NCI-H2029 (cell line): Measurements from ENCODE around the gene PNPLA6.
A peak's percentile ranks its signal among the peaks of the same experiment; 100 is the strongest.

ENCODE experiments used
- DNase-seq: peaks from one replicate; lab custom pipeline; 2025; lab: John Stamatoyannopoulos, UW

The PNPLA6 gene

GRCh38 chr19:7515645-7516151 lies 19.8 kb upstream of the PNPLA6 start, which contains the start of gene ZNF358:
TSS of gene ZNF358 (plus strand) at chr19:7516103. CDS start at chr19:7519243, 3,140 bp downstream.
- DNase-seq, result peak; percentile 60

GRCh38 chr19:7516333-7516732 lies 19.2 kb upstream of the PNPLA6 start:
- DNase-seq, result no peak

DNA sequence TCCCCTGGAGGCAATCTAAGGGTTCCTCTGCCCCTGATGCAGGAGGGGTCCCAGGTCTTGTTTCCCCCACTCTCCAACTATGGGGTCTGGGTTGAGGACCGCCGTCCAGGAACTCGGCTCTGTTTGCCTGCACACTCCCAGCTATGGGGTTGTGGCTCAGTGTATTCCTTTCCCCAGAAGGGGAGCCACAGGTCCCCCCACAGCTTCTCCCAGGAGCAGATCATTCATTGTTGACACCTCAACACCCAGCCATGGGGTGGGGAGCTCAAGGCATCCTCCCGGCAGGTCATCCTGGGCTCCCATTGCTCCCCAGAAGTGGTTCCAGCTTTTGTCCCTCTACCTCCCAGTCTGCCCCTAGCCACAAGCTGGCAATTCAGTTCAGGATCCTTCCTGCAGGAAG lies 18.6 kb upstream of the PNPLA6 start:
- no peak for DNase-seq

DNA sequence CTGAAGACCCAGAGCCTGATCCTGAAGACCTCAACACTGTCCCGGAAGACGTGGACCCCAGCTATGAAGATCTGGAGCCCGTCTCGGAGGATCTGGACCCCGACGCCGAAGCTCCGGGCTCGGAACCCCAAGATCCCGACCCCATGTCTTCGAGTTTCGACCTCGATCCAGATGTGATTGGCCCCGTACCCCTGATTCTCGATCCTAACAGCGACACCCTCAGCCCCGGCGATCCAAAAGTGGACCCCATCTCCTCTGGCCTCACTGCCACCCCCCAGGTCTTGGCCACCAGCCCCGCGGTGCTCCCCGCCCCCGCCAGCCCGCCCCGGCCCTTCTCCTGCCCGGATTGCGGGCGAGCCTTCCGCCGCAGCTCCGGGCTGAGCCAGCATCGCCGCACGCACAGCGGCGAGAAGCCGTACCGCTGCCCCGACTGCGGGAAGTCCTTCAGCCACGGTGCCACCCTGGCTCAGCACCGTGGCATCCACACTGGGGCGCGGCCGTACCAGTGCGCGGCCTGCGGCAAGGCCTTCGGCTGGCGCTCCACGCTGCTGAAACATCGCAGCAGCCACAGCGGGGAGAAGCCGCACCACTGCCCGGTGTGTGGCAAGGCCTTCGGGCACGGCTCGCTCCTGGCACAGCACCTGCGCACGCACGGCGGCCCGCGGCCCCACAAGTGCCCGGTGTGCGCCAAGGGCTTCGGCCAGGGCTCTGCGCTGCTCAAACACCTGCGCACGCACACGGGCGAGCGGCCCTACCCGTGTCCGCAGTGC lies 16.0 kb upstream of the PNPLA6 start:
- no peak for DNase-seq

GRCh38 chr19:7520131-7521051 lies 15.1 kb upstream of the PNPLA6 start:
- no peak for DNase-seq

GRCh38 chr19:7521551-7522071 lies 13.9 kb upstream of the PNPLA6 start:
- no peak for DNase-seq

DNA sequence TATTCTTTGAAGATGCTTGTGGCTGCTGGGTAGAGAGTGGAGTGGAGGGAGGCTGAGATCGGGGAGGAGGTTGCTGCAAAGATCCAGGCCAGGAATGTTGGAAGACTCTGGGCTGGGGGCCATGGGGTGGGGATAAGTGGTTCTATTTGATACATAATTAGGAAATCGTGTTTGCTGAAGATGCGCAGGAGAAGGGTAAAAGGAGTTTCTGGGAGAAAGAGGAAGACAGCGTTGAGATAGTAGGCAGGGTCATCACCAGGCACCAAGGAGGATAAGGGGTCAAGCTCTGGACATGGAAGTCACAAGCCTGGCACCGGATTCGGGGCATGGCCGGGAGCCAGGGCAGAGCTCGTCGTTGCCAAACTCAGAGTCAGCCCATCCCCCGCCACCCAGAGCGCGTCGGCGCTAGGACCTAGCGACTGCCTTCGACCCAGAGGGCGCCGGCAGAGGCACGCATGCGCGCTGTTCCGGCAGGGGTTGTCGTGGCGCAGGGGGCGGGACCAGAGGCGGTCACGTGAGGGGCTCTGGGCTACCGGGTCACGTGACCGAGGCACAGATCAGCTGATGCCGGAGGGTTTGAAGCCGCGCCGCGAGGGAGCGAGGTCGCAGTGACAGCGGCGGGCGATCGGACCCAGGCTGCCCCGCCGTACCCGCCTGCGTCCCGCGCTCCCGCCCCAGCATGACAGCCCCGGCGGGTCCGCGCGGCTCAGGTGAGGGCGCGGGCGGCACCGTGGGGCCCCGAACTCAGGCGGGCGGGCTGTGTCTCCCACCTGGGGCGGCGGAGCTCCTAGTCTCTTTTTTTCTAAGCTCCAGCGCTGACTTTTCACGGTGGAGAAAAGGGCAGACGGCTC lies 13.2 kb upstream of the PNPLA6 start, which contains the start of gene MCOLN1:
Gene MCOLN1, plus strand, starts transcription at position 553 of the 851 bp plus-strand sequence. Its CDS starts 127 bp downstream, at position 680.
- peak; percentile 97 for DNase-seq

- DNase-seq, result no peak
Observed at GRCh38 chr19:7522923-7523667, 12.4 kb upstream of the PNPLA6 start.

DNA sequence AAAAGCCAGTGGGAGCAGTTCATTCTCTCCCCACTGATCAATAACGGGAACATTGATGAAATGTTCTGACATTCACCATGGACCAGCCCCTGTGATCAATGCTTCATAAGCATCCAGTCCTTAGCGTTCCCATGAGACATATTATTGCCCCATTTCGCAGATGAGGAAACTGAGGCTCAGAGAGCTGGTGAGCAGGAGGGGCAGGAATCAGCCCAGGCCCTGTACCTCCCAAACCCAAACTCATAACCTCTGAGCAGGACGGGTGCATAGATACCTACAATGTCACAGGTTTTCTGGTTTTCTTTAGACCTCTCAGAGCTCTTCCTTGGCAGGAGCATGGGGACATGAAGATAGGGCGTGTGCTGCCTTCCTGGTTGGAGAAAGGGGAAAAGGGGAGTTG lies 11.0 kb upstream of the PNPLA6 start:
- DNase-seq, result no peak

DNA sequence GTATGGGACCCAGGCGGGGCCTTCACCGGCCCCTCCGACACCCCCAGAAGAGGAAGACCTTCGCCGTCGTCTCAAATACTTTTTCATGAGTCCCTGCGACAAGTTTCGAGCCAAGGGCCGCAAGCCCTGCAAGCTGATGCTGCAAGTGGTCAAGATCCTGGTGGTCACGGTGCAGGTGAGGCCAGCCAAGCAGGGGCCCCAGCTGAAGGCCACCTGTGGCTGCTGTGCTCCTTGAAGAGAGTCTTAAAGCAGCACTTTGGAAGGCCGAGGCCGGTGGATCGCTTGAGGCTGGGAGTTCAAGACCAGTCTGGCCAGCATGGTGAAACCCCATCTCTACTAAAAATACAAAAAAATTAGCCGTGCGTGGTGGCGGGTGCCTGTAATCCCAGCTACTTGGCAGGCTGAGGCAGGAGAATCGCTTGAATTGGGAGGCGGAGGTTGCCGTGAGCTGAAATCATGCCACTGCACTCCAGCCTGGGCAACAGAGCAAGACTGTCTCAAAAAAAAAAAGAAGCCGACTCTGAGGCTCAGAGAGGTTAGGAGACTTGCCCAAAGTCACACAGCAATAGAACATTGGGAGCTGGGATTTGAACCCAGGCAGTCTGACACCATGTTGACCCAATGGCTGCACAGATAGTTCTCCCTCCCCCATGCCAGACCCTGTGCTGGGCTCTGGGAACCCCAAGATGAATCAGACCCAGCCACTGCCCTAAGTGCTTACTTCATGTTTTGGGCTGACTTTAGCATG lies 10.4 kb upstream of the PNPLA6 start:
- DNase-seq, result no peak

DNA sequence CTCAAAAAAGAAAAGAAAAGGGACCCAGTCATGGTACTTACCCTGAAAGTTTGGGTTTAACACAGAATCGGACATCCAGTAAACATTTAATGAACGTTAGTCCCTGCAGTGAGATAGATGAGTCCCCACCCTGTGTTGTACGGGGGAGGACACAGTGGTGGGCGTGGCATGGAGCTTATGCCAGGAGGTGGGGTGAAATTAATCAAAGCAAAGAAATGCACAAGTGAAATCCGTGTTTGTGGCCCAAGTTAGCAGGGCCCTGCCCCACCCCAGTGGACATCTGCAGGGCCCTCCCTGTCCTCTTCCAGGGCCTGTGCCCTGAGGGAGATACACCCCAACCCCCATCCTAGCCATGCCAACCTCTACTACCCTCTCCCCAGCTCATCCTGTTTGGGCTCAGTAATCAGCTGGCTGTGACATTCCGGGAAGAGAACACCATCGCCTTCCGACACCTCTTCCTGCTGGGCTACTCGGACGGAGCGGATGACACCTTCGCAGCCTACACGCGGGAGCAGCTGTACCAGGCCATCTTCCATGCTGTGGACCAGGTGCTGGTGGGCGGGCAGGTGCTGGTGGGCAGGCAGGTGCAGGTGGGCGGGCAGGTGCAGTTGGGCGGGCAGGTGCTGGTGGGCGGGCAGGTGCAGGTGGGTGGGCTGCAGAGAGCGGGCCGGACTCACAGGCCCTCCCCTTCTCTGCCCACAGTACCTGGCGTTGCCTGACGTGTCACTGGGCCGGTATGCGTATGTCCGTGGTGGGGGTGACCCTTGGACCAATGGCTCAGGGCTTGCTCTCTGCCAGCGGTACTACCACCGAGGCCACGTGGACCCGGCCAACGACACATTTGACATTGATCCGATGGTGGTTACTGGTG lies 9.2 kb upstream of the PNPLA6 start:
- DNase-seq, result no peak

- DNase-seq, result no peak
Observed at GRCh38 chr19:7527516-7528191, 7.9 kb upstream of the PNPLA6 start.

DNA sequence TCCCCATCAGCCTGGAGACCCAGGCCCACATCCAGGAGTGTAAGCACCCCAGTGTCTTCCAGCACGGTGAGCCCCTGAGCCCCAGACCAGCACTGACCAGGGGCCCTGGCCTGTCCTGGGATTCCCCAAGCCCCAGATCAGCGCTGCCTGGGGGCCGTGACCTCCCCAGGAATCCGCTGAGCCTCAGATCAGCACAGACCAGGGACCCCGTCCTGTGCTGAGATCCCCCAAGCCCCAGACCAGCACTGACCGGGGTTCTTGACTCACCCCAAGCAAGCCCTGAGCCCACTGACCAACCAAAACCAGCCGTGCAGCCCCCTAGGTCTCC lies 7.4 kb upstream of the PNPLA6 start:
- no peak for DNase-seq

- no peak for DNase-seq
Observed at GRCh38 chr19:7528522-7529245, 6.8 kb upstream of the PNPLA6 start.

- DNase-seq, result no peak
Observed at GRCh38 chr19:7529246-7529600, 6.3 kb upstream of the PNPLA6 start.

- no peak for DNase-seq
Observed at GRCh38 chr19:7529610-7530490, 5.7 kb upstream of the PNPLA6 start.

GRCh38 chr19:7533281-7533885 lies 2.1 kb upstream of the PNPLA6 start:
- DNase-seq, result no peak
